HepG2 (cell line): ENCODE results near the gene PPP1R27. TPM values are rescaled to one million over a fixed set of nuclear protein-coding genes. Genes with fewer than 3 reads are reported as not detected.

Experiments used
- CHD4 ChIP-seq: fragments of 200-600 bp; sonication (generic); IDR thresholded peaks from 2 replicates; pipeline ENCODE4 v1.7.0; 2017; ENCODE audit warnings: mild to moderate bottlenecking, low read length, borderline replicate concordance
- HMGA1 ChIP-seq: sonication (generic); formaldehyde crosslinking; conservative IDR thresholded peaks from 2 replicates; pipeline ENCODE4 v1.4.0; 2020; ENCODE audit warnings: missing genetic modification reagents
- TAF1 ChIP-seq: sonication (generic); formaldehyde crosslinking; IDR thresholded peaks from 2 replicates; pipeline ENCODE4 v1.4.0; 2020; ENCODE audit warnings: missing genetic modification reagents
- YEATS4 ChIP-seq: sonication (generic); formaldehyde crosslinking; IDR thresholded peaks from 2 replicates; pipeline ENCODE4 v1.4.0; 2020; ENCODE audit warnings: missing genetic modification reagents, borderline replicate concordance
- ZBTB3 ChIP-seq: sonication (generic); formaldehyde crosslinking; IDR thresholded peaks from 2 replicates; pipeline ENCODE4 v1.4.0; 2020; ENCODE audit warnings: low read depth, mild to moderate bottlenecking, moderate library complexity, missing genetic modification reagents, borderline replicate concordance
- ZFP37 ChIP-seq: sonication (generic); formaldehyde crosslinking; IDR thresholded peaks from 2 replicates; pipeline ENCODE4 v1.4.0; 2020; ENCODE audit warnings: missing genetic modification reagents, borderline replicate concordance
- ZNF251 ChIP-seq: sonication (generic); formaldehyde crosslinking; IDR thresholded peaks from 2 replicates; pipeline ENCODE4 v1.9.0; 2021; ENCODE audit warnings: mild to moderate bottlenecking, missing genetic modification reagents
- ZNF44 ChIP-seq: sonication (generic); formaldehyde crosslinking; IDR thresholded peaks from 2 replicates; pipeline ENCODE4 v1.5.1; 2020; ENCODE audit warnings: mild to moderate bottlenecking, missing genetic modification reagents
- ZNF646 ChIP-seq: sonication (generic); formaldehyde crosslinking; IDR thresholded peaks from 2 replicates; pipeline ENCODE4 v1.9.0; 2021; ENCODE audit warnings: mild to moderate bottlenecking, missing genetic modification reagents
- ZNF660 ChIP-seq: sonication (generic); formaldehyde crosslinking; IDR thresholded peaks from 2 replicates; pipeline ENCODE4 v1.5.1; 2020; ENCODE audit warnings: mild to moderate bottlenecking, low read depth, missing genetic modification reagents, borderline replicate concordance
- ZNF7 ChIP-seq: IDR thresholded peaks from 2 replicates; pipeline ENCODE4 v1.6.1; 2016; ENCODE audit warnings: missing biosample characterization, missing genetic modification reagents
- ZNF703 ChIP-seq: sonication (generic); formaldehyde crosslinking; IDR thresholded peaks from 2 replicates; pipeline ENCODE4 v1.5.1; 2020; ENCODE audit warnings: missing genetic modification reagents, mild to moderate bottlenecking, moderate library complexity, borderline replicate concordance
- ZNF747 ChIP-seq: sonication (generic); formaldehyde crosslinking; IDR thresholded peaks from 2 replicates; pipeline ENCODE4 v1.8.1; 2023; ENCODE audit warnings: missing genetic modification reagents, mild to moderate bottlenecking, borderline replicate concordance
- ZNF766 ChIP-seq: sonication (generic); formaldehyde crosslinking; IDR thresholded peaks from 2 replicates; pipeline ENCODE4 v1.5.0; 2020; ENCODE audit warnings: missing genetic modification reagents, borderline replicate concordance
- ZNF83 ChIP-seq: sonication (generic); formaldehyde crosslinking; IDR thresholded peaks from 2 replicates; pipeline ENCODE4 v1.4.0; 2020; ENCODE audit warnings: missing genetic modification reagents, mild to moderate bottlenecking, borderline replicate concordance
- ZNF839 ChIP-seq: sonication (generic); formaldehyde crosslinking; IDR thresholded peaks from 2 replicates; pipeline ENCODE4 v1.4.0; 2020; ENCODE audit warnings: missing genetic modification reagents, mild to moderate bottlenecking, borderline replicate concordance
- polyA plus RNA-seq, 8 experiments: library from polyadenylated mRNA; depleted of rRNA in 3 of 8; stranded (reverse) in 7 of 8; unstranded in 1 of 8; fragments of >200 nt; fragmentation: Illumina TruSeq in 4 of 8; extraction: Trizol in 4 of 8; gene quantifications; 2 replicates each; pipeline versions ENCODE4 v1.2.1 to v1.2.3, GENCODE V29; 2011 to 2016; ENCODE audit warnings: low read depth in 4 of 8, missing spikeins in 1 of 8, mixed read lengths in 1 of 8; ENCODE audit not compliant: insufficient read depth in 1 of 8
- total RNA-seq, 5 experiments: library from RNA; depleted of rRNA; stranded (reverse); fragments of >200 nt; fragmentation: Illumina TruSeq; extraction: Trizol; gene quantifications; 2 replicates each; pipeline ENCODE4 v1.2.3, GENCODE V29; 2016; ENCODE audit warnings: low read depth in 1 of 5
- TF ChIP-seq, protein P1 (sequence below): sonication (generic); formaldehyde crosslinking; IDR thresholded peaks from 2 replicates; pipeline ENCODE4 v1.4.0; 2020; ENCODE audit warnings: missing genetic modification reagents
- TF ChIP-seq, protein P2 (sequence below): sonication (generic); IDR thresholded peaks from 2 replicates; pipeline ENCODE4 v1.6.1; 2016; ENCODE audit warnings: low read depth, borderline replicate concordance

PPP1R27 gene
- total and polyA plus RNA-seq, 2 of the 13 experiments (the other 11 are each of a cell fraction or from before 2014, with no cell fraction given), result 0.17 to 1.00 TPM

- peak; percentile 96 for TF ChIP-seq YEATS4
- peak; percentile 78; the same call in 1 of the 2 replicates for TF ChIP-seq ZBTB3 (CRISPR knock-in tag)
- TF ChIP-seq, protein P1, sequence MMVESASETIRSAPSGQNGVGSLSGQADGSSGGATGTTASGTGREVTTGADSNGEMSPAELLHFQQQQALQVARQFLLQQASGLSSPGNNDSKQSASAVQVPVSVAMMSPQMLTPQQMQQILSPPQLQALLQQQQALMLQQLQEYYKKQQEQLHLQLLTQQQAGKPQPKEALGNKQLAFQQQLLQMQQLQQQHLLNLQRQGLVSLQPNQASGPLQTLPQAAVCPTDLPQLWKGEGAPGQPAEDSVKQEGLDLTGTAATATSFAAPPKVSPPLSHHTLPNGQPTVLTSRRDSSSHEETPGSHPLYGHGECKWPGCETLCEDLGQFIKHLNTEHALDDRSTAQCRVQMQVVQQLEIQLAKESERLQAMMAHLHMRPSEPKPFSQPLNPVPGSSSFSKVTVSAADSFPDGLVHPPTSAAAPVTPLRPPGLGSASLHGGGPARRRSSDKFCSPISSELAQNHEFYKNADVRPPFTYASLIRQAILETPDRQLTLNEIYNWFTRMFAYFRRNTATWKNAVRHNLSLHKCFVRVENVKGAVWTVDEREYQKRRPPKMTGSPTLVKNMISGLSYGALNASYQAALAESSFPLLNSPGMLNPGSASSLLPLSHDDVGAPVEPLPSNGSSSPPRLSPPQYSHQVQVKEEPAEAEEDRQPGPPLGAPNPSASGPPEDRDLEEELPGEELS (CRISPR knock-in tag), result no peak
- TF ChIP-seq ZNF83, result no peak
- TF ChIP-seq, protein P2, sequence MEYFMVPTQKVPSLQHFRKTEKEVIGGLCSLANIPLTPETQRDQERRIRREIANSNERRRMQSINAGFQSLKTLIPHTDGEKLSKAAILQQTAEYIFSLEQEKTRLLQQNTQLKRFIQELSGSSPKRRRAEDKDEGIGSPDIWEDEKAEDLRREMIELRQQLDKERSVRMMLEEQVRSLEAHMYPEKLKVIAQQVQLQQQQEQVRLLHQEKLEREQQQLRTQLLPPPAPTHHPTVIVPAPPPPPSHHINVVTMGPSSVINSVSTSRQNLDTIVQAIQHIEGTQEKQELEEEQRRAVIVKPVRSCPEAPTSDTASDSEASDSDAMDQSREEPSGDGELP, result peak; percentile 92; the same call in 1 of the 2 replicates
- peak; percentile 94; the same call in 1 of the 2 replicates for TF ChIP-seq ZNF839 (CRISPR knock-in tag)
- 0 out of 2 replicates have a peak, but pooled peaks have one; percentile 78 for TF ChIP-seq ZNF251 (CRISPR knock-in tag)
- TF ChIP-seq ZNF747 (CRISPR knock-in tag), result peak; percentile 77
- TF ChIP-seq TAF1 (CRISPR knock-in tag), result peak; percentile 89
- TF ChIP-seq ZNF660, result no peak
- TF ChIP-seq ZNF44, result peak; percentile 77; the same call in 1 of the 2 replicates
- no peak for TF ChIP-seq ZNF7
- no peak for TF ChIP-seq ZFP37
- TF ChIP-seq ZNF703 (CRISPR knock-in tag), result peak; percentile 92
- no peak for TF ChIP-seq HMGA1 (CRISPR knock-in tag)
- TF ChIP-seq CHD4, result no peak
- peak; percentile 81; the same call in 1 of the 2 replicates for TF ChIP-seq ZNF766 (CRISPR knock-in tag)
- TF ChIP-seq ZNF646 (CRISPR knock-in tag), result no peak
Observed at GRCh38 chr17:81833160-81833920, 1.5 kb downstream of the PPP1R27 start, which contains the start of gene MCRIP1 (continued).
